Activated naive CD8-positive, alpha-beta T cell treated with anti-CD3 and anti-CD28 coated beads, Interleukin-2, amount 50 U/mL, for 16 hours (primary cell): Measurements from ENCODE around the gene PIWIL4.

Experiments used
- DNase-seq: peaks from one replicate; pipeline ENCODE4 v3.0.0-alpha.2; 2020; ENCODE audit warnings: low read depth, low spot score

PIWIL4 gene

GRCh38 chr11:94567181-94567670 lies at the start of gene PIWIL4:
PIWIL4 (plus strand) TSS chr11:94567368; CDS start chr11:94567519, 151 bp downstream.
- DNase-seq: no peak

GRCh38 chr11:94518300-94518699 lies 48.9 kb upstream of the PIWIL4 start:
- no peak for DNase-seq

- no peak for DNase-seq
These were observed 47.6 kb upstream of the PIWIL4 start for GRCh38 chr11:94519478-94520084.

GRCh38 chr11:94521684-94522083 lies 45.5 kb upstream of the PIWIL4 start:
- no peak for DNase-seq

- no peak for DNase-seq
These were observed 42.8 kb upstream of the PIWIL4 start for GRCh38 chr11:94524341-94524740.

- no peak for DNase-seq
These were observed 41.4 kb upstream of the PIWIL4 start for GRCh38 chr11:94525546-94526324.

GRCh38 chr11:94526645-94527438 lies 40.3 kb upstream of the PIWIL4 start:
- no peak for DNase-seq

- no peak for DNase-seq
These were observed 38.6 kb upstream of the PIWIL4 start for GRCh38 chr11:94528551-94528950.

GRCh38 chr11:94532211-94532610 lies 35.0 kb upstream of the PIWIL4 start:
- DNase-seq: no peak

GRCh38 chr11:94533206-94533605 lies 34.0 kb upstream of the PIWIL4 start:
- no peak for DNase-seq

GRCh38 chr11:94533696-94534630 lies 33.2 kb upstream of the PIWIL4 start:
- no peak for DNase-seq

- no peak for DNase-seq
These were observed 30.8 kb upstream of the PIWIL4 start for GRCh38 chr11:94536386-94536785.

GRCh38 chr11:94537031-94537600 lies 30.1 kb upstream of the PIWIL4 start:
- no peak for DNase-seq

GRCh38 chr11:94539420-94539819 lies 27.7 kb upstream of the PIWIL4 start:
- DNase-seq: no peak

- DNase-seq: peak; percentile 40
These were observed 23.2 kb upstream of the PIWIL4 start, which contains the start of gene FUT4 for GRCh38 chr11:94543695-94544645. FUT4 (plus strand) TSS chr11:94543921; CDS start chr11:94544134, 213 bp downstream.

GRCh38 chr11:94544646-94545263 lies 22.4 kb upstream of the PIWIL4 start:
- no peak for DNase-seq

GRCh38 chr11:94545264-94546161 lies 21.7 kb upstream of the PIWIL4 start:
- DNase-seq: no peak

GRCh38 chr11:94546162-94546470 lies 21.1 kb upstream of the PIWIL4 start:
- no peak for DNase-seq
